Endothelial cell of umbilical vein (primary cell): ENCODE results near the gene MCM3AP. TPM values are rescaled to one million over a fixed set of nuclear protein-coding genes. Genes with fewer than 3 reads are reported as not detected.

ENCODE experiments used
- BruUV-seq: library from RNA; stranded (reverse); fragments of 400-500 nt; replicated peaks from 2 replicates; lab custom pipeline; 2021; lab: Mats Ljungman, UMichigan
- CTCF ChIA-PET: fragments of 300-600, 350-600 bp; sonication (Branson Sonifier 250); formaldehyde crosslinking; loops from one replicate; lab custom pipeline; 2021; ENCODE audit warnings: antibody characterized with exemption, inconsistent platforms; lab: Charles Lee
- POLR2A ChIA-PET: fragments of 300-600, 350-600 bp; sonication (Branson Sonifier 250); formaldehyde crosslinking; loops from one replicate; lab custom pipeline; 2021; ENCODE audit warnings: antibody characterized with exemption, inconsistent platforms; lab: Charles Lee
- DNase-seq: peaks from one replicate; pipeline ENCODE4 v3.0.0-alpha.2; 2011; ENCODE audit warnings: low read depth, low spot score
- FAIRE-seq: peaks from 2 replicates; lab custom pipeline; 2011; peaks lifted over from hg19 to GRCh38; lab: Jason Lieb, UNC
- H2AFZ ChIP-seq: 2 replicates; pipeline ENCODE4 v1.6.0; 2012; ENCODE audit warnings: low read depth, low read length, control low read depth, inconsistent platforms
- H3K27ac ChIP-seq: 2 replicates; pipeline ENCODE4 v1.5.1; 2011; ENCODE audit warnings: low read depth, mild to moderate bottlenecking, control low read depth, low read length, moderate library complexity; ENCODE audit not compliant: insufficient read depth
- H3K27me3 ChIP-seq, 2 experiments: 2 replicates each; pipeline versions ENCODE4 v1.6.0 to v1.6.1; 2011; ENCODE audit warnings: low read length in 2 of 2, mixed read lengths in 1 of 2; ENCODE audit not compliant: control insufficient read depth in 2 of 2, insufficient read depth in 2 of 2
- H3K36me3 ChIP-seq, 2 experiments: 2 replicates in 1 of 2; 3 replicates in 1 of 2; pipeline ENCODE4 v1.5.1; 2011; ENCODE audit warnings: low read length in 2 of 2, mild to moderate bottlenecking in 1 of 2, moderate library complexity in 1 of 2; ENCODE audit not compliant: control insufficient read depth in 2 of 2, insufficient read depth in 2 of 2; ENCODE audit errors: extremely low read depth in 1 of 2
- H3K4me1 ChIP-seq: 3 replicates; pipeline ENCODE4 v1.5.1; 2011; ENCODE audit warnings: mild to moderate bottlenecking, low read length; ENCODE audit not compliant: control insufficient read depth, insufficient read depth; ENCODE audit errors: extremely low read depth
- H3K4me2 ChIP-seq: 2 replicates; pipeline ENCODE4 v1.6.1; 2011; ENCODE audit warnings: low read length, control low read depth, mixed read lengths; ENCODE audit not compliant: insufficient read depth
- H3K4me3 ChIP-seq, 3 experiments: fragments of 200-600 bp in 1 of 3; sonication (generic), shearing (Covaris generic) in 1 of 3; replicated peaks in 1 of 3; 2 replicates each; pipeline ENCODE4 v1.5.1; 2011 to 2016; ENCODE audit warnings: control low read depth in 3 of 3, low read length in 3 of 3, mild to moderate bottlenecking in 2 of 3, inconsistent platforms in 1 of 3, low read depth in 1 of 3, moderate library complexity in 1 of 3; ENCODE audit not compliant: insufficient read depth in 1 of 3
- H3K79me2 ChIP-seq: 2 replicates; pipeline ENCODE4 v1.6.0; 2012; ENCODE audit warnings: low read length, inconsistent platforms; ENCODE audit not compliant: control insufficient read depth, insufficient read depth
- H3K9ac ChIP-seq: replicated peaks from 2 replicates; pipeline ENCODE3; 2011; ENCODE audit warnings: low read length, control low read depth; ENCODE audit not compliant: insufficient read depth; ENCODE audit errors: extremely low read depth
- H3K9me1 ChIP-seq: replicated peaks from 3 replicates; pipeline ENCODE4 v1.6.0; 2011; ENCODE audit warnings: mild to moderate bottlenecking, low read length; ENCODE audit not compliant: control insufficient read depth, insufficient read depth; ENCODE audit errors: extremely low read depth
- H3K9me3 ChIP-seq: replicated peaks from 2 replicates; pipeline ENCODE4 v1.5.1; 2012; ENCODE audit warnings: low read length, inconsistent platforms; ENCODE audit not compliant: control insufficient read depth, insufficient read depth
- H4K20me1 ChIP-seq: replicated peaks from 2 replicates; pipeline ENCODE3; 2011; ENCODE audit warnings: mild to moderate bottlenecking, low read length; ENCODE audit not compliant: control insufficient read depth, insufficient read depth; ENCODE audit errors: extremely low read depth
- CTCF ChIP-seq, 2 donors: IDR thresholded peaks; 1 replicate in 1 of 2; 2 replicates in 1 of 2; pipeline ENCODE4 v1.5.1; 2011; ENCODE audit warnings: low read length in 2 of 2, mild to moderate bottlenecking in 2 of 2, moderate library complexity in 2 of 2, control low read depth in 1 of 2, inconsistent platforms in 1 of 2, low read depth in 1 of 2; ENCODE audit not compliant: insufficient read depth in 1 of 2; ENCODE audit errors: extremely low read depth in 1 of 2
- EZH2 ChIP-seq: IDR thresholded peaks from 2 replicates; pipeline ENCODE4 v1.6.1; 2012; ENCODE audit warnings: borderline replicate concordance, low read depth, mild to moderate bottlenecking, moderate library complexity, low read length, inconsistent platforms; ENCODE audit not compliant: severe bottlenecking
- FOS ChIP-seq: IDR thresholded peaks from 2 replicates; pipeline ENCODE4 v1.6.1; 2011; ENCODE audit warnings: mild to moderate bottlenecking, low read length, moderate library complexity, borderline replicate concordance; ENCODE audit not compliant: insufficient read depth
- GATA2 ChIP-seq: IDR thresholded peaks from 2 replicates; pipeline ENCODE4 v1.7.0; 2011; ENCODE audit warnings: low read depth, mild to moderate bottlenecking, moderate library complexity, mixed read lengths, low read length; ENCODE audit not compliant: insufficient read length, insufficient read depth
- JUN ChIP-seq: IDR thresholded peaks from 2 replicates; pipeline ENCODE4 v1.6.1; 2011; ENCODE audit warnings: borderline replicate concordance, low read depth; ENCODE audit not compliant: insufficient read length, insufficient read depth
- MYC ChIP-seq: IDR thresholded peaks from one replicate; pipeline ENCODE4 v1.6.1; 2011; ENCODE audit warnings: mild to moderate bottlenecking, low read depth, low read length
- POLR2A ChIP-seq: IDR thresholded peaks from 2 replicates; pipeline ENCODE4 v1.6.1; 2012; ENCODE audit warnings: low read depth, mild to moderate bottlenecking, control low read depth, low read length
- POLR2AphosphoS5 ChIP-seq: IDR thresholded peaks from 2 replicates; pipeline ENCODE4 v1.6.1; 2012; ENCODE audit warnings: low read depth, mild to moderate bottlenecking, control low read depth, low read length, moderate library complexity; ENCODE audit not compliant: insufficient read depth
- dilution Hi-C: fragments of 300-500 bp; cut with MboI; formaldehyde crosslinking; loops from one replicate; pipeline ENCODE4 v1.15.0; 2019; ENCODE audit warnings: low sequenced_read_pairs; ENCODE audit not compliant: extremely low pct_ligation_motif_present
- intact Hi-C: fragments of 100-400 bp; cut with micrococcal nuclease; formaldehyde crosslinking; loops from one replicate; pipeline ENCODE4 v1.10.0; 2022
- polyA plus RNA-seq, 4 experiments: library from polyadenylated mRNA; depleted of rRNA in 3 of 4; stranded (reverse) in 3 of 4; unstranded in 1 of 4; fragments of >200 nt; gene quantifications; 2 replicates each; pipeline versions ENCODE4 v1.2.1 to v1.2.3, GENCODE V29; 2011 to 2012; ENCODE audit warnings: missing spikeins in 1 of 4
- total RNA-seq: library from RNA; stranded (reverse); gene quantifications from 2 replicates; pipeline ENCODE4 v1.2.3, GENCODE V29; 2021
- TF ChIP-seq, protein P1 (sequence below): IDR thresholded peaks from 2 replicates; pipeline ENCODE4 v1.6.1; 2011; ENCODE audit not compliant: insufficient read depth, insufficient read length

Gene MCM3AP
- total and polyA plus RNA-seq, 2 donors (not counting 3 experiments of a cell fraction or from before 2014, with no cell fraction given): 37.9 to 115 TPM

DNA sequence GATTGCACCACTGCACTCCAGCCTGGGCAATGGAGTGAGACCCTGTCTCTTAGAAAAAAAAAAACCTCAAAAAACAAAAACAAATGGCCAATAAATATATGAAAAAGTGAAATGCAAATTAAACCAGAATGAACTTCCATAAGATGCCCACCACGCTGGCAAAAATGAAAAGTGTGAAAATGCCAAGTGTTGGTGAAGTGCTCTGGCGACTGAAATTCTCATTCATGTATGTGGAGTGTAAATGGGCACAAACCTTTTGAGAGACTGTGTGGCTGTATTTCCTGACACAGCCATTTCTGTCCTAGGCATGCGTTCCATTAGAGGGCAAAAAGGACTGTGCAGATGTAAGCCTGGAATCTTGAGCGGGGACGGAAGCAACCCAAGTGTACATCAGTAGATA lies 19.0 kb upstream of the MCM3AP start:
- Histone ChIP-seq H2AFZ (no peak overlapping the region), H3K27me3 (no peaks in the 10 kb centered on the region), H3K4me1 (no peaks in the 10 kb centered on the region), H3K4me3 (no peak overlapping the region), H3K36me3 (peaks cover 3 to 4% of the 10 kb centered on the region in 2 experiments), H3K9ac (no peak overlapping the region), H3K27ac (no peak overlapping the region), H3K9me1 (no peaks in the 10 kb centered on the region), H3K4me2 (no peak overlapping the region), H3K9me3 (no peaks in the 10 kb centered on the region), H3K79me2 (no peaks in the 10 kb centered on the region), H4K20me1 (no peaks in the 10 kb centered on the region)
- POLR2A ChIA-PET: no interaction called here
- intact Hi-C loops (no loop called here), dilution Hi-C loops (no loop called here)
- CTCF ChIA-PET: no interaction called here
- DNase-seq (no peak), FAIRE-seq (no peak)
- TF ChIP-seq JUN: no peak
- no peak for TF ChIP-seq CTCF (IDR thresholded peaks at IDR 0.05; ENCODE audit: extremely low read depth in 1 of 2, insufficient read depth in 1 of 2, low read depth in 1 of 2, low read length in 2 of 2)
- no peak for TF ChIP-seq POLR2A
- no peak for TF ChIP-seq FOS
- TF ChIP-seq GATA2: no peak
- TF ChIP-seq, protein P1, sequence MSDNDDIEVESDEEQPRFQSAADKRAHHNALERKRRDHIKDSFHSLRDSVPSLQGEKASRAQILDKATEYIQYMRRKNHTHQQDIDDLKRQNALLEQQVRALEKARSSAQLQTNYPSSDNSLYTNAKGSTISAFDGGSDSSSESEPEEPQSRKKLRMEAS: no peak
- TF ChIP-seq POLR2AphosphoS5: no peak
- no peak for TF ChIP-seq MYC
- no peak for TF ChIP-seq EZH2
- BruUV-seq: no TSS peak
